ENCODE data around the gene SLC43A3. TPM values are rescaled to one million over a fixed set of nuclear protein-coding genes. Genes with fewer than 3 reads are reported as not detected.

SLC43A3 gene
- total and polyA plus RNA-seq, 10 donors = 15.2 to 72.5 (median 35.7) TPM

- Histone ChIP-seq H3K4me3 (no peak overlapping the region), H3K9me3 (no peaks in the 10 kb centered on the region), H3K27ac (no peak overlapping the region), H3K4me1 (no peaks in the 10 kb centered on the region), H3K36me3 (no peaks in the 10 kb centered on the region), H3K27me3 (replicated peaks in 1 of 7) (no peaks in the 10 kb centered on the region)
- 70 to 85% (median 79%) methylated on average over 11 of the region's 11 CpGs for WGBS, 5 donors
- intact Hi-C loops (cut with DNase I; ENCODE audit: low total_unique reads) = no loop called here
- TF ChIP-seq POLR2AphosphoS5 (IDR thresholded peaks at IDR 0.05) (no peak), POLR2A (IDR thresholded peaks at IDR 0.05) (no peak), CTCF (IDR thresholded peaks at IDR 0.05 in 8 of 11, conservative IDR thresholded peaks at IDR 0.05 in 3 of 11) (no peak)
- DNase-seq = no peak
Observed at GRCh38 chr11:57395905-57396623, 30.9 kb downstream of the SLC43A3 start.

- intact Hi-C loops (cut with DNase I; ENCODE audit: low total_unique reads) = no loop called here
- H3K9me3 ChIP-seq = no peaks in the 10 kb centered on the region
- no peaks in the 10 kb centered on the region for H3K36me3 ChIP-seq
- H3K4me1 ChIP-seq = no peaks in the 10 kb centered on the region
- TF ChIP-seq POLR2A (IDR thresholded peaks at IDR 0.05) = no peak
- no peak for TF ChIP-seq POLR2AphosphoS5 (IDR thresholded peaks at IDR 0.05)
- TF ChIP-seq CTCF (IDR thresholded peaks at IDR 0.05 in 8 of 11, conservative IDR thresholded peaks at IDR 0.05 in 3 of 11) = no peak
- no peak for DNase-seq
- no peaks in the 10 kb centered on the region for H3K27me3 ChIP-seq (replicated peaks in 1 of 7)
- no peak overlapping the region for H3K4me3 ChIP-seq
- no peak overlapping the region for H3K27ac ChIP-seq
- 87 to 92% (median 89%) methylated on average over 4 of the region's 4 CpGs for WGBS, 5 donors
Observed at GRCh38 chr11:57394203-57394965, 32.5 kb downstream of the SLC43A3 start.

- Histone ChIP-seq H3K9me3 (no peaks in the 10 kb centered on the region), H3K27me3 (replicated peaks in 1 of 7) (no peaks in the 10 kb centered on the region), H3K4me1 (no peaks in the 10 kb centered on the region), H3K36me3 (no peaks in the 10 kb centered on the region), H3K27ac (no peak overlapping the region), H3K4me3 (no peak overlapping the region)
- DNase-seq = no peak
- TF ChIP-seq POLR2A (IDR thresholded peaks at IDR 0.05) (no peak), POLR2AphosphoS5 (IDR thresholded peaks at IDR 0.05) (no peak), CTCF (IDR thresholded peaks at IDR 0.05 in 8 of 11, conservative IDR thresholded peaks at IDR 0.05 in 3 of 11) (no peak)
- 90 to 94% (median 92%) methylated on average over 4 of the region's 4 CpGs for WGBS, 5 donors
- intact Hi-C loops (cut with DNase I; ENCODE audit: low total_unique reads) = no loop called here
Observed at GRCh38 chr11:57392763-57393105, 34.2 kb downstream of the SLC43A3 start.

GRCh38 chr11:57392066-57392762 lies 34.7 kb downstream of the SLC43A3 start:
- intact Hi-C loops (cut with DNase I; ENCODE audit: low total_unique reads) = no loop called here
- 82 to 94% (median 87%) methylated on average over 8 of the region's 8 CpGs for WGBS, 5 donors
- H3K9me3 ChIP-seq = no peaks in the 10 kb centered on the region

More at GRCh38 chr11:57392066-57392762, 34.7 kb downstream of the SLC43A3 start:
- TF ChIP-seq POLR2AphosphoS5 (IDR thresholded peaks at IDR 0.05) (no peak), POLR2A (IDR thresholded peaks at IDR 0.05) (no peak), CTCF (IDR thresholded peaks at IDR 0.05 in 8 of 11, conservative IDR thresholded peaks at IDR 0.05 in 3 of 11) (no peak)
- no peak for DNase-seq
- Histone ChIP-seq H3K27ac (no peak overlapping the region), H3K36me3 (no peaks in the 10 kb centered on the region), H3K4me1 (no peaks in the 10 kb centered on the region), H3K27me3 (replicated peaks in 1 of 7) (no peaks in the 10 kb centered on the region), H3K4me3 (no peak overlapping the region)
